ENCODE measurements around the gene ATRX.
"Not testable (repeated sequence)": the region's sequence is repeated elsewhere in the genome, so short reads cannot be mapped to it uniquely, and the experiment has no call there.

Gene ATRX

GRCh38 chrX:77685683-77686082, 100.3 kb downstream of the ATRX start:
- Mint-ChIP-seq H3K27ac (peak overlapping the region; percentile 37), H3K4me1 (ENCODE audit: low read depth) (peaks cover 11% of the 10 kb centered on the region), H3K36me3 (peaks cover 24% of the 10 kb centered on the region)
- not testable (repeated sequence) for H3K4me3 Mint-ChIP-seq; H3K9me3 Mint-ChIP-seq (ENCODE audit: low read depth); H3K27me3 Mint-ChIP-seq

DNA sequence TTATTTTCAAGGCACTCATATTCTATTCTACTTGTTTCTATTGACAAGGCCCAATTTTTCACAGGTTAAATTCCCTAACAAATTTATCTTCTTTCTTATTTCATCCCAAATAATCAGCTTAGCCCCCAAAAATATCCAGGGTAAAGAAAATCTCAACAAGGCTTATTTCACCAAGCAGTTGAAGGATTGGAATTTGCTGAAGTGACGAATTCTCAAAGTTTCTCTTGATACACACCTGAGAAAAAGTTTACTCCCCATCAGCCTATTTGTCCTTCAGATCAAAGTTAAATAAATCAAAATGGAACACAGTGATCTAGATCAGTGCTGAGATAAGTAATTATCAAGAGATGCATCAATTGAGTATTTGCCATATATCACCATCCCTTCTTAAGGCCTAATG, 106.9 kb downstream of the ATRX start:
- no peaks in the 10 kb centered on the region for H3K27me3 Mint-ChIP-seq

DNA sequence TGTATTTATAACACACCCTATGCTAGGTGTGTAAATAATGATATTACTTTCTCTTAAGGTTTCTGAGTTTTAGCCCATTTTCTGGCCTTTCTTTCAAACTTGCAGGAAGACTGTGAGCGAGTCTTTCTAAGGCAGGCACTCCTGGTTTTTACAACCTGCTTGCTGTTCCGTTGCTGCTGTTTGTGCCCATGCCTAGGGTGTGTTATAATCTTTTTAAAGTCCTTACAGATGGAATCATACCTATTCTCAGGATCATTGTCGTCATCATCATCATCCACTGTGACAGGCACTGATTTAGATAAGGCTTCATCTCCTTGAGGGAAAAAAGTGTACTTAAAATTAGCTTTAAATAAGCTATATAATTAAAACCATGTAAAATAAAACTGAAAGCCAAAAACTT, 110.0 kb downstream of the ATRX start:
- Mint-ChIP-seq H3K4me1 (ENCODE audit: low read depth) (no peaks in the 10 kb centered on the region), H3K27ac (no peak overlapping the region), H3K36me3 (no peaks in the 10 kb centered on the region), H3K27me3 (no peaks in the 10 kb centered on the region), H3K4me3 (no peak overlapping the region), H3K9me3 (ENCODE audit: low read depth) (no peaks in the 10 kb centered on the region)

More for the DNA sequence above, 106.9 kb downstream of the ATRX start:
- H3K27ac Mint-ChIP-seq, result no peak overlapping the region
- peaks cover 11% of the 10 kb centered on the region for H3K4me1 Mint-ChIP-seq (ENCODE audit: low read depth)
- peaks cover 12% of the 10 kb centered on the region for H3K36me3 Mint-ChIP-seq
- H3K4me3 Mint-ChIP-seq, result no peak overlapping the region
- no peaks in the 10 kb centered on the region for H3K9me3 Mint-ChIP-seq (ENCODE audit: low read depth)

- Mint-ChIP-seq H3K4me3 (no peak overlapping the region), H3K27me3 (no peaks in the 10 kb centered on the region), H3K27ac (no peak overlapping the region), H3K36me3 (no peaks in the 10 kb centered on the region), H3K9me3 (ENCODE audit: low read depth) (no peaks in the 10 kb centered on the region), H3K4me1 (ENCODE audit: low read depth) (peaks cover 7% of the 10 kb centered on the region)
Measured at GRCh38 chrX:77668391-77669237, 117.4 kb downstream of the ATRX start.

GRCh38 chrX:77658886-77659285, 127.1 kb downstream of the ATRX start:
- Mint-ChIP-seq H3K36me3 (peaks cover 3% of the 10 kb centered on the region), H3K9me3 (ENCODE audit: low read depth) (no peaks in the 10 kb centered on the region), H3K4me1 (ENCODE audit: low read depth) (peaks cover 4% of the 10 kb centered on the region), H3K4me3 (no peak overlapping the region), H3K27ac (no peak overlapping the region), H3K27me3 (no peaks in the 10 kb centered on the region)

- Mint-ChIP-seq H3K4me1 (ENCODE audit: low read depth) (peaks cover 12% of the 10 kb centered on the region), H3K4me3 (no peak overlapping the region), H3K9me3 (ENCODE audit: low read depth) (no peaks in the 10 kb centered on the region), H3K27me3 (no peaks in the 10 kb centered on the region), H3K36me3 (peaks cover 7% of the 10 kb centered on the region), H3K27ac (peak overlapping the region; percentile 28)
Measured at GRCh38 chrX:77652095-77652494, 133.9 kb downstream of the ATRX start.

DNA sequence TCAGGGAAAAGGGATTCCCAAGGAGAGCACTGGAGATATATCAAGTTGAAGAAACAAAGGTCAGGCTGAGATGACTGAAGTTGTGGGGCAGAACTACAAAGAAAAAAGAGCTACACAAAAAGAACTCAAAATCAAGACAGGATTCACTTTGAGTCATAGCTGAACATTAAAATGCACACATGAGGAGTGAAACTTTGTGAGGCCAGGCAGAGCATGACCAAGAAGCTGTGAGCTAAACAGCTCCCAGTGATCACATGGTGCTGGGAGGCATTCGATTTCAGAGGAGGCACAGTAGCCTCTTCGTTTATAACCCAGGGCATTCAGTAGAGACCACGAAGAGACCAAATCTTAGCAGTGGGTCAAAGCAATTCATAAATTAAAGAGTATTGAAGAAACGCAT, 145.3 kb downstream of the ATRX start:
- no peak overlapping the region for H3K4me3 Mint-ChIP-seq
- peaks cover 4% of the 10 kb centered on the region for H3K9me3 Mint-ChIP-seq (ENCODE audit: low read depth)
- peaks cover 6% of the 10 kb centered on the region for H3K4me1 Mint-ChIP-seq (ENCODE audit: low read depth)
- H3K27ac Mint-ChIP-seq, result peak overlapping the region; percentile 22
- H3K36me3 Mint-ChIP-seq, result peaks cover 14% of the 10 kb centered on the region
- no peaks in the 10 kb centered on the region for H3K27me3 Mint-ChIP-seq

DNA sequence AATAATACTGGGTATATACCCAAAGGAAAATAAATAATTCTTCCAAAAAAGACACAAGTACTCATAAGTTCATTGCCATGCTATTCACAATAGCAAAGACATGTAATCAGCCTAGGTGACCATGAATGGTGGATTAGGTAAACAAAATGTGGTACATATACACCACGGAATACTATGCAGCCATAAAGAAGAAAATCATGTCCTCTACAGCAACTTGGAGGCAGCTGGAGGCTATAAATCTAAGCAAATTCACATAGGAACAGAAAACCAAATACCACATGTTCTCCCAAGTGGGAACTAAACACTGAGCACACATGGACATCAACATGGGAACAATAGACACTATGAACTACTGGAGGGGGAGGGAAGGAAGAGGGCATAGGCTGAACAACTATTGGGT, 146.2 kb downstream of the ATRX start:
- H3K36me3 Mint-ChIP-seq, result peaks cover 12% of the 10 kb centered on the region

DNA sequence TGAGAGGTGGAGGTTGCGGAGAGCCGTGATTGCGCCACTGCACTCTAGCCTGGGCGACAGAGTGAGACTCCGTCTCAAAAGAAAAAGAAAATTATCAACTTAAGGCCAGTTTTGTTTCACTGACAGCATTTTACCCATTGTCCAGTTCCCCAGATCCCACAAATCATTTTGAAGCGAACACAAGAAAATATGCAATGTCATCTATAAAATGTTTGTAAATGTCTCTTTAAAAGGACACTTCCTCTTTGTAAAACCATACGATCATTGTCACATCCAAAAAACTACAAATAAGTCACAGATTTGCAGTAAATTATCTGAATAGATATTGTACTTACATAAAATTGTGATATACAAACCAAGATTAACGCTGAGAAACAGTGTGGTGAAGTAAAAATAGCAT, 147.6 kb downstream of the ATRX start:
- Mint-ChIP-seq H3K36me3 (peaks cover 14% of the 10 kb centered on the region), H3K4me3 (no peak overlapping the region)

More for the DNA sequence above, 146.2 kb downstream of the ATRX start:
- Mint-ChIP-seq H3K4me3 (no peak overlapping the region), H3K4me1 (ENCODE audit: low read depth) (peaks cover 6% of the 10 kb centered on the region), H3K27ac (no peak overlapping the region), H3K9me3 (ENCODE audit: low read depth) (peaks cover 4% of the 10 kb centered on the region), H3K27me3 (no peaks in the 10 kb centered on the region)

GRCh38 chrX:77635373-77635772, 150.6 kb downstream of the ATRX start:
- peaks cover 10% of the 10 kb centered on the region for H3K36me3 Mint-ChIP-seq
- H3K4me1 Mint-ChIP-seq (ENCODE audit: low read depth), result no peaks in the 10 kb centered on the region
- no peaks in the 10 kb centered on the region for H3K27me3 Mint-ChIP-seq
- H3K27ac Mint-ChIP-seq, result peak overlapping the region; percentile 28
- no peaks in the 10 kb centered on the region for H3K9me3 Mint-ChIP-seq (ENCODE audit: low read depth)
- H3K4me3 Mint-ChIP-seq, result no peak overlapping the region

More for the DNA sequence above, 147.6 kb downstream of the ATRX start:
- Mint-ChIP-seq H3K27ac (no peak overlapping the region), H3K27me3 (no peaks in the 10 kb centered on the region), H3K9me3 (ENCODE audit: low read depth) (no peaks in the 10 kb centered on the region), H3K4me1 (ENCODE audit: low read depth) (peaks cover 6% of the 10 kb centered on the region)

DNA sequence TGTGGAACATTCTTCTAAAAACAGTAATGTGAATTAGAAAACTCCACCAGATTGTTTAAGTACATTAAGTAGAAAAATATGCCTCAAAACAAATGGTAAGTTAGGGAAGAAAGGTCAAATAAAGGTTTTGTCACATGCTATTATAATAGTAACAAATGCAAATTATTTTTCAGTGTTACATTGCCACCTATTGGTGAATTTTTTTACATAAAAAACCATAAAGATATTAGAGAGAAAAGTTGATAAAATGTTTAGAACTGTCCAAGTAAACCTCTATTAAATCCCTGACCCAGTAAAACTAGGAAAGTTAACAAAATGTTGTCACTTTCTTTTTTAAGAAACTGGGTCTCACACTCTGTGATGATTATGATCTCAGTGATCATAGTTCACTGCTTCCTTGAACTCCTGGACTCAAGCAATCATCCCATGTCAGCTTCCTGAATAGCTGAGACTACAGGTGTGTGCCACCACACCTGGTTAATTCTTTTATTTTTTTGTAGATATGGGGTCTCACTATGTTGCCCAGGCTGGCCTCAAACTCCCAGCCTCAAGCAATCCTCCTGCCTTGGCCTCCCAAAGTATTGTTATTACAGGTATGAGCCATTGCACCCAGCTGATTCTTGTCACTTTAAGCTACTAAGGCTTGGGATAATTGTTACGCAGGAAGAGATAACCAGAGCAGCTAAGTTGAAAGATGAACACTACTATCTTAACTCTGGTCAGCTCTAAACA, 157.6 kb downstream of the ATRX start:
- peaks cover 13% of the 10 kb centered on the region for H3K36me3 Mint-ChIP-seq
- H3K9me3 Mint-ChIP-seq (ENCODE audit: low read depth), result no peaks in the 10 kb centered on the region
- H3K27me3 Mint-ChIP-seq, result no peaks in the 10 kb centered on the region
- peaks cover 10% of the 10 kb centered on the region for H3K4me1 Mint-ChIP-seq (ENCODE audit: low read depth)
- H3K4me3 Mint-ChIP-seq, result no peak overlapping the region
- no peak overlapping the region for H3K27ac Mint-ChIP-seq

DNA sequence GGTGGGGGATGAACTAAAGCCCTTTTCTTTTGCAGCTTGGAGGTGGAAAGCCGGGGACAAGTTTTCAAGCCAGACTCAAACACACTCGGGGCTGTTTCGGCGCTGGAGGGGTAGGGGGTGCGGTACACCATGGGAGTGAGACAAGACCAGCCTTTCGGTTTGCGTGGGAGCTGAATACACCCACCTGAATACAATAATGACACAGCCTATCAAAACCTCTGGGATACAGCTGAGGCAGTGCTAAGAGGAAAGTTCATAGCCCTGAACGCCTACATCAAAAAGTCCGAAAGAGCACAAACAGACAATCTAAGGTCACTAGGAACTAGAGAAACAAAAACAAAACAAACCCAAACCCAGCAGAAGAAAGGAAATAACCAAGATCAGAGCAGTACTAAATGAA, 163.3 kb downstream of the ATRX start:
- Mint-ChIP-seq H3K27me3 (no peaks in the 10 kb centered on the region), H3K27ac (no peak overlapping the region), H3K4me3 (no peak overlapping the region), H3K36me3 (peaks cover 7% of the 10 kb centered on the region), H3K9me3 (ENCODE audit: low read depth) (no peaks in the 10 kb centered on the region), H3K4me1 (ENCODE audit: low read depth) (peaks cover 19% of the 10 kb centered on the region)

GRCh38 chrX:77622233-77622632, 163.8 kb downstream of the ATRX start:
- Mint-ChIP-seq H3K4me3 (no peak overlapping the region), H3K27me3 (no peaks in the 10 kb centered on the region), H3K4me1 (ENCODE audit: low read depth) (peaks cover 19% of the 10 kb centered on the region), H3K27ac (no peak overlapping the region), H3K9me3 (ENCODE audit: low read depth) (no peaks in the 10 kb centered on the region), H3K36me3 (peaks cover 7% of the 10 kb centered on the region)

DNA sequence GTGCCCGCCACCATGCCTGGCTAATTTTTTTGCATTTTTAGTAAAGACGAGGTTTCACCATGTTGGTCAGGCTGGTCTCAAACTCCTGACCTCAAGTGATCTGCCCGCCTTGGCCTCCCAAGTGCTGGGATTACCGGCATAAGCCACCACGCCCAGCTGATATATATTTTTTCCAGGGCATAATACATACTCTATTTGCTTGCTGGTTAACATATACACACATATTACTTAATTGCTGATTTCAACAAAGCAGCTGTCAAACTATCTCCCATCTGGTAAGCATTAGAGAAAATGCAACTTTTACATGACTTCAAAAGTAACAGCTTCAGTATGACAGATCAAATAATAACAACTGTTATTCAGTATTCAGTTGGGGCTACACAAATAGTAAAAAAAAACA, 164.6 kb downstream of the ATRX start:
- not testable (repeated sequence) for H3K36me3 Mint-ChIP-seq; H3K27me3 Mint-ChIP-seq; H3K27ac Mint-ChIP-seq; H3K4me3 Mint-ChIP-seq; H3K9me3 Mint-ChIP-seq (ENCODE audit: low read depth)
- H3K4me1 Mint-ChIP-seq (ENCODE audit: low read depth), result peaks cover 19% of the 10 kb centered on the region

GRCh38 chrX:77617206-77617605, 168.8 kb downstream of the ATRX start:
- Mint-ChIP-seq H3K36me3 (peaks cover 2% of the 10 kb centered on the region), H3K27ac (no peak overlapping the region), H3K27me3 (no peaks in the 10 kb centered on the region), H3K4me3 (no peak overlapping the region), H3K9me3 (ENCODE audit: low read depth) (no peaks in the 10 kb centered on the region), H3K4me1 (ENCODE audit: low read depth) (peaks cover 2% of the 10 kb centered on the region)
